ENCODE results near the gene TSSK2. TPM values are rescaled to one million over a fixed set of nuclear protein-coding genes. Genes with fewer than 3 reads are reported as not detected.

Gene TSSK2
- total RNA-seq, 2 donors from 2014 or later, result 8.0 TPM; not detected in 1

DNA sequence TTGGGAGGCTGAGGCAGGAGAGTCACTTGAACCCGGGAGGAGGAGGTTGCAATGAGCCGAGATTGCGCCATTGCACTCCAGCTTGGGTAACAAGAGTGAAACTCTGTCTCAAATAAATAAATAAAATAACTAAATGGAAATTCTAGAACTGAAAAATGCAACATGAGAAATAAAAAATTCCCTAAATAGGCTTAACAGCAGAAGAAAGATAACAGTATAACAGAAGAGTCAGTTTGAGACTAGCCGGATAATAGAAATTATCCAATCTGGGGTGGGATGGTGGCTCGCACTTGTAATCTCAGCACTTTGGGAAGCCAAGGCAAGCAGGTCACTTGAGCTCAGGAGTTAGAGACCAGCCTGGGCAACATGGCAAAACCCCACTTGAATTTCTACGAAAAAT is 33.3 kb downstream of the TSSK2 start:
- Histone ChIP-seq H3K4me3 (no peak overlapping the region), H3K27ac (no peak overlapping the region), H3K9me3 (no peaks in the 10 kb centered on the region), H3K4me1 (replicated peaks) (no peaks in the 10 kb centered on the region), H3K36me3 (no peaks in the 10 kb centered on the region), H3K27me3 (replicated peaks; ENCODE audit: insufficient read depth) (peaks cover 2% of the 10 kb centered on the region)
- 92% methylated on average over 6 of the region's 6 CpGs for WGBS
- DNase-seq (ENCODE audit: low spot score), result no peak
- TF ChIP-seq POLR2A (IDR thresholded peaks at IDR 0.05), result no peak
- TF ChIP-seq POLR2AphosphoS5 (IDR thresholded peaks at IDR 0.05), result no peak
- TF ChIP-seq, protein P1, sequence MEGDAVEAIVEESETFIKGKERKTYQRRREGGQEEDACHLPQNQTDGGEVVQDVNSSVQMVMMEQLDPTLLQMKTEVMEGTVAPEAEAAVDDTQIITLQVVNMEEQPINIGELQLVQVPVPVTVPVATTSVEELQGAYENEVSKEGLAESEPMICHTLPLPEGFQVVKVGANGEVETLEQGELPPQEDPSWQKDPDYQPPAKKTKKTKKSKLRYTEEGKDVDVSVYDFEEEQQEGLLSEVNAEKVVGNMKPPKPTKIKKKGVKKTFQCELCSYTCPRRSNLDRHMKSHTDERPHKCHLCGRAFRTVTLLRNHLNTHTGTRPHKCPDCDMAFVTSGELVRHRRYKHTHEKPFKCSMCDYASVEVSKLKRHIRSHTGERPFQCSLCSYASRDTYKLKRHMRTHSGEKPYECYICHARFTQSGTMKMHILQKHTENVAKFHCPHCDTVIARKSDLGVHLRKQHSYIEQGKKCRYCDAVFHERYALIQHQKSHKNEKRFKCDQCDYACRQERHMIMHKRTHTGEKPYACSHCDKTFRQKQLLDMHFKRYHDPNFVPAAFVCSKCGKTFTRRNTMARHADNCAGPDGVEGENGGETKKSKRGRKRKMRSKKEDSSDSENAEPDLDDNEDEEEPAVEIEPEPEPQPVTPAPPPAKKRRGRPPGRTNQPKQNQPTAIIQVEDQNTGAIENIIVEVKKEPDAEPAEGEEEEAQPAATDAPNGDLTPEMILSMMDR (IDR thresholded peaks at IDR 0.05), result no peak
- intact Hi-C loops (cut with DNase I), result no loop called here

DNA sequence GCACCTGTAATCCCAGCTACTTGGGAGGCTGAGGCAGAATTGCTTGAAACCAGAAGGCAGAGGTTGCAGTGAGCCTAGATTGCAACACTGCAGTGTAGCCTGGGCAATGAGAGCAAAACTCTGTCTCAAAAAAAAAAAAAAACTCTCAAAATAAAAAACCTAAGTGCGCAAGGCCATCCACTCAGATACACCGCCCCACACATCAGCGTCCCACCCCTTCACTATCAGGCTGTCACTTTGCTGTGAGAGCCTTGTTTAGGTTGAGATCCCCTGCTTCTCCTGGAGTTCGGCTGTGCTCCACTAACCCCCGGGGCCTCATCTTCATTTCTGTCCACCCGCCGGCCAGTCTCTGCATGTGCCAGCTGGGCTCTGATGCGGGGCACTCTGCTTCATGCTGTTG is 35.3 kb downstream of the TSSK2 start:
- no peak overlapping the region for H3K27ac ChIP-seq
- H3K36me3 ChIP-seq, result no peaks in the 10 kb centered on the region
- no peaks in the 10 kb centered on the region for H3K4me1 ChIP-seq (replicated peaks)
- intact Hi-C loops (cut with DNase I), result no loop called here
- TF ChIP-seq POLR2A (IDR thresholded peaks at IDR 0.05) (no peak), POLR2AphosphoS5 (IDR thresholded peaks at IDR 0.05) (no peak)
- TF ChIP-seq, protein P1 (IDR thresholded peaks at IDR 0.05), result no peak
- DNase-seq (ENCODE audit: low spot score), result no peak
- no peak overlapping the region for H3K4me3 ChIP-seq
- no peaks in the 10 kb centered on the region for H3K9me3 ChIP-seq
- WGBS, result 76% methylated on average over 8 of the region's 8 CpGs
- H3K27me3 ChIP-seq (replicated peaks; ENCODE audit: insufficient read depth), result peaks cover 2% of the 10 kb centered on the region

DNA sequence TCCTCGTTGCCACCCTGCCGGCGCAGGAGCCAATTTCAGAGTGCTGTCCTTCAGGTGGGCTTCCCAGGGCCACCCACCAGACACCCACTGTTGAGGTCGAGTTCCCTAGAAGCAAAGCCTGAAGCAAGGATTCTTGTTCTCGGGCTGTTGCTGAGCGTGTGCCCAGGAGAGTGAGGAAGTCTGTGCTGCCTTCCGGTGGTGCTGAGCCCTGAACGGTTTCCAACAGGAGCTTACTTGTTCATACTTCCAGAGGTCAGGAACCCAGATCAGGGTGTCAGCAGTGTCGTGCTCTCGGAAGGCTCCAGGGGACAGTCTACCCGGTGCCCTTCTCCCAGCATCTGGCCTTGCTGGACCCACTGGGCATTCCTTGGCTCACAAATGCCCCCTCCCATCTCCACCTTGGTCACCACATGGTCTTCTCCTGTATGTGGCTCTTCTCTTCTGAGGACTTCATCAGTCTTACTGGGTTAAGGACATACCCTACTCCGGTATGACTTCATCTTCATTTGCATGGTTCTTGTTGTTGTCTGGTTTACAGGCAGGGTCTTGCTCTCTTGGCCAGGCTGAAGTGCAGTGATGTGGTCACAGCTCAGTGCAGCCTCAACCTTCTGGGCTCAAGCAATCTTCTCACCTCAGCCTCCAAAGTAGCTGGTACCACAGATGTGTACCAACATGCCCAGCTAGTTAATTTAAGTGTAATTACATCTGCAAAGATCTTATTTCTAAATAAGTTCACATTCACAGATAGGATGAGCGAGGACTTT is 36.2 kb downstream of the TSSK2 start:
- whole genome bisulfite sequencing, result 82% methylated on average over 13 of the region's 13 CpGs
- Histone ChIP-seq H3K36me3 (no peaks in the 10 kb centered on the region), H3K4me3 (no peak overlapping the region), H3K27ac (no peak overlapping the region), H3K9me3 (no peaks in the 10 kb centered on the region), H3K4me1 (replicated peaks) (peaks cover 4% of the 10 kb centered on the region), H3K27me3 (replicated peaks; ENCODE audit: insufficient read depth) (peaks cover 2% of the 10 kb centered on the region)
- no peak for DNase-seq (ENCODE audit: low spot score)
- intact Hi-C loops (cut with DNase I), result no loop called here
- TF ChIP-seq POLR2AphosphoS5 (IDR thresholded peaks at IDR 0.05) (no peak), POLR2A (IDR thresholded peaks at IDR 0.05) (no peak)
- TF ChIP-seq, protein P1 (IDR thresholded peaks at IDR 0.05), result no peak

DNA sequence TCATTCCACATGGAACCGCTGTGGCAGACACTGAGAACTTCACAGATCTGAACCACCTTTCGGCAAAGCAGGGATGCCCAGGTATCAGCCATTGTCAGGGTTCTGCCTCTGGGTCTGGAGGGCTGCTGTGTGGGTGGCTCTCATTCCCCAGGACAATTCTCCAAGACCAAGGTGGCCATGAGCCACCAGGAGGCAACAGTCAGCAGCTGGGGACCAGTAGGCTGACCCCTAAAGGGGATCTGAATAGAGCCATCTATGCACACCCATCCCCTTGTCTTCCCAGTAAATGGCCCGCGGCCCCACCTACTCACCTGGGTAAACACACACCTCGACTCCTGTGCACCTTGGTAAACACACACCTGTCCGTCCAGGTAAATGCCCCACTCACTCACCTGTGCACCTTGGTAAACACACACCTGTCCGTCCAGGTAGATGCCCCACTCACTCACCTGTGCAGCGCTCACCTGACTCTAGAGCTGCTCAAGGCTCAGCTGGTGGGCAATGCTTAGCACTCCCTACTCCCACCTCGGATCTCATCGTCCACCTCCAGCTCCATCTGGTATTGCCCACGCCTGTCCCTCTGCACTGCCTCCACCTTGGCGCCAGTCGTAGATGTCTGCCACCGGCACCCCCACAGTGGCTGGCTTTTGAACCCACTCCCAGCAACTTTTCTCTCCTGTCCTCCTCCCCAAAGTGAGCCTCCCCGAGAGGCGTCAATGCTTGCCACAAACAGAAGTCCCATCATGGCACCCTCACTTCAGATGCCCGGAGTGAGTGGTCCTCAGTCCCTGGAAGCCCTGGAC is 37.2 kb downstream of the TSSK2 start:
- H3K27me3 ChIP-seq (replicated peaks; ENCODE audit: insufficient read depth), result peaks cover 2% of the 10 kb centered on the region
- H3K4me3 ChIP-seq, result no peak overlapping the region
- intact Hi-C loops (cut with DNase I), result no loop called here
- H3K36me3 ChIP-seq, result no peaks in the 10 kb centered on the region
- H3K4me1 ChIP-seq (replicated peaks), result peaks cover 7% of the 10 kb centered on the region
- no peak for TF ChIP-seq POLR2A (IDR thresholded peaks at IDR 0.05)
- TF ChIP-seq, protein P1 (IDR thresholded peaks at IDR 0.05), result no peak
- TF ChIP-seq POLR2AphosphoS5 (IDR thresholded peaks at IDR 0.05), result no peak
- no peak for DNase-seq (ENCODE audit: low spot score)
- H3K9me3 ChIP-seq, result no peaks in the 10 kb centered on the region
- WGBS, result 48% methylated on average over 17 of the region's 17 CpGs
- H3K27ac ChIP-seq, result no peak overlapping the region
